Measurements from ENCODE around the gene FHIT.

DNA sequence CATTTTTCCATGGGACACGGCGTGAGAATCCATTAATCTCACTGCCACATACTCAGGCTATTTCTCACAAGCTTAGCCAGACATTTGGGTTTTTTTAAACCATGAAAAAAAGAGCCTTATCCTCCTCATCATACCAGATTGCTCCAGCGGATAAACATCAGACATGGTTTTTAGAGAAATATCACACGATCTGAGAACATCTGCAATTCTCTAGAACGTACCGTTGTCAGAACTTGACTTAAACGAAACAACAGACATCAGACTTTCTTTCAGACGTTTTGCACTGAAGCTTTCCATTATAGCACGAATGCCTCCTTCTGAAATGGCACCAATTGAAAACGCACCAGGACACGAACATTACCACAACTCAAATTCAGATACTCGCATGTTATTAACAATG lies 1457.3 kb downstream of the FHIT start:
- no peak for TF ChIP-seq EZH2phosphoT487 (IDR thresholded peaks at IDR 0.05; ENCODE audit: insufficient read depth, low read depth)
- TF ChIP-seq EZH2 (IDR thresholded peaks at IDR 0.05; ENCODE audit: insufficient read depth, poor library complexity, severe bottlenecking), result no peak

Measured in GM23248 (cell line).